ENCODE data around the gene RELA. TPM values are rescaled to one million over a fixed set of nuclear protein-coding genes. Genes with fewer than 3 reads are reported as not detected.

The RELA gene
- polyA plus RNA-seq, 4 donors = 32.2 to 46.9 (median 36.7) TPM

- no peak overlapping the region for H3K4me3 ChIP-seq (ENCODE audit: low read depth in 1 of 3, low read length in 3 of 3)
- WGBS, 3 donors = 74 to 82% (median 81%) methylated on average over 4 of the region's 4 CpGs
- peaks cover 0 to 6% (median 0%) of the 10 kb centered on the region in 3 donors for H3K27me3 ChIP-seq (ENCODE audit: control insufficient read depth in 3 of 3, insufficient read depth in 3 of 3, low read length in 3 of 3)
- FAIRE-seq = no peak
- no peaks in the 10 kb centered on the region for H3K36me3 ChIP-seq (ENCODE audit: control insufficient read depth in 3 of 3, insufficient read depth in 2 of 3, low read depth in 1 of 3, low read length in 3 of 3)
- no peak for DNase-seq
- peaks cover 0 to 7% of the 10 kb centered on the region in 2 donors for H3K9me3 ChIP-seq (ENCODE audit: control insufficient read depth in 2 of 2, insufficient read depth in 1 of 2, low read depth in 1 of 2, low read length in 1 of 2)
- no peaks in the 10 kb centered on the region for H3K4me1 ChIP-seq (ENCODE audit: control insufficient read depth in 3 of 3, insufficient read depth in 2 of 3, low read depth in 1 of 3, low read length in 2 of 3)
- no peak overlapping the region for H3K27ac ChIP-seq (ENCODE audit: low read depth in 1 of 3, low read length in 2 of 3)
Observed at GRCh38 chr11:65703846-65704245, 41.1 kb upstream of the RELA start.

GRCh38 chr11:65701686-65702085, 39.0 kb upstream of the RELA start:
- Histone ChIP-seq H3K4me3 (ENCODE audit: low read depth in 1 of 3, low read length in 3 of 3) (no peak overlapping the region), H3K9me3 (ENCODE audit: control insufficient read depth in 2 of 2, insufficient read depth in 1 of 2, low read depth in 1 of 2, low read length in 1 of 2) (peaks cover 0 to 7% of the 10 kb centered on the region in 2 donors), H3K4me1 (ENCODE audit: control insufficient read depth in 3 of 3, insufficient read depth in 2 of 3, low read depth in 1 of 3, low read length in 2 of 3) (no peaks in the 10 kb centered on the region), H3K36me3 (ENCODE audit: control insufficient read depth in 3 of 3, insufficient read depth in 2 of 3, low read depth in 1 of 3, low read length in 3 of 3) (no peaks in the 10 kb centered on the region), H3K27me3 (ENCODE audit: control insufficient read depth in 3 of 3, insufficient read depth in 3 of 3, low read length in 3 of 3) (peaks cover 0 to 6% (median 0%) of the 10 kb centered on the region in 3 donors), H3K27ac (ENCODE audit: low read depth in 1 of 3, low read length in 2 of 3) (no peak overlapping the region)
- DNase-seq (no peak), FAIRE-seq (no peak)
- WGBS, 3 donors = 82 to 92% (median 84%) methylated on average over 1 of the region's 1 CpG

- Histone ChIP-seq H3K4me1 (ENCODE audit: control insufficient read depth in 3 of 3, insufficient read depth in 2 of 3, low read depth in 1 of 3, low read length in 2 of 3) (no peaks in the 10 kb centered on the region), H3K36me3 (ENCODE audit: control insufficient read depth in 3 of 3, insufficient read depth in 2 of 3, low read depth in 1 of 3, low read length in 3 of 3) (no peaks in the 10 kb centered on the region), H3K27me3 (ENCODE audit: control insufficient read depth in 3 of 3, insufficient read depth in 3 of 3, low read length in 3 of 3) (peaks cover 0 to 6% (median 0%) of the 10 kb centered on the region in 3 donors), H3K27ac (ENCODE audit: low read depth in 1 of 3, low read length in 2 of 3) (no peak overlapping the region), H3K4me3 (ENCODE audit: low read depth in 1 of 3, low read length in 3 of 3) (no peak overlapping the region), H3K9me3 (ENCODE audit: control insufficient read depth in 2 of 2, insufficient read depth in 1 of 2, low read depth in 1 of 2, low read length in 1 of 2) (peaks cover 0 to 7% of the 10 kb centered on the region in 2 donors)
- WGBS, 3 donors = 42 to 76% (median 65%) methylated on average over 3 of the region's 3 CpGs
- DNase-seq = no peak
- no peak for FAIRE-seq
Observed at GRCh38 chr11:65700399-65700798, 37.7 kb upstream of the RELA start.

DNA sequence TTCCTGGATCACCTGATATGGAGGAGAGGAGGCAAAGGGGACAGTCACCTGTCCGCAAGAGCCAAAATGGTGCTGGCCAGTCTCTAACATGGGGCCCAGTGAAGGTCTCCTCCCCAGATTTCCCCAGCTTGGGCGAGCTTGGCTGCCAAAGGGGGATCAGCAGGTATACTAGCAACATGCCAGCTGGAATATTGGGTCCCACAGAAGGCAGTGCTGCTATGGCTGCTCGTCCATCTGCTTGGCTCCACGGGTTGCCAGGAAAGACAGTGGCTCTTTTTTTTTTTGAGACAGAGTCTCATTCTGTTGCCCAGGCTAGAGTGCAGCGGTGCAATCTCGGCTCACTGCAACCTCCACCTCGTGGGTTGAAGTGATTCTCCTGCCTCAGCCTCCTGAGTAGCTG, 36.6 kb upstream of the RELA start:
- no peak for DNase-seq
- H3K4me3 ChIP-seq (ENCODE audit: low read depth in 1 of 3, low read length in 3 of 3) = no peak overlapping the region
- H3K36me3 ChIP-seq (ENCODE audit: control insufficient read depth in 3 of 3, insufficient read depth in 2 of 3, low read depth in 1 of 3, low read length in 3 of 3) = no peaks in the 10 kb centered on the region
- no peak overlapping the region for H3K27ac ChIP-seq (ENCODE audit: low read depth in 1 of 3, low read length in 2 of 3)
- 83 to 85% (median 84%) methylated on average over 7 of the region's 7 CpGs for WGBS, 3 donors
- FAIRE-seq = no peak
- peaks cover 0 to 7% of the 10 kb centered on the region in 2 donors for H3K9me3 ChIP-seq (ENCODE audit: control insufficient read depth in 2 of 2, insufficient read depth in 1 of 2, low read depth in 1 of 2, low read length in 1 of 2)
- no peaks in the 10 kb centered on the region for H3K4me1 ChIP-seq (ENCODE audit: control insufficient read depth in 3 of 3, insufficient read depth in 2 of 3, low read depth in 1 of 3, low read length in 2 of 3)
- H3K27me3 ChIP-seq (ENCODE audit: control insufficient read depth in 3 of 3, insufficient read depth in 3 of 3, low read length in 3 of 3) = peaks cover 0 to 6% (median 0%) of the 10 kb centered on the region in 3 donors

DNA sequence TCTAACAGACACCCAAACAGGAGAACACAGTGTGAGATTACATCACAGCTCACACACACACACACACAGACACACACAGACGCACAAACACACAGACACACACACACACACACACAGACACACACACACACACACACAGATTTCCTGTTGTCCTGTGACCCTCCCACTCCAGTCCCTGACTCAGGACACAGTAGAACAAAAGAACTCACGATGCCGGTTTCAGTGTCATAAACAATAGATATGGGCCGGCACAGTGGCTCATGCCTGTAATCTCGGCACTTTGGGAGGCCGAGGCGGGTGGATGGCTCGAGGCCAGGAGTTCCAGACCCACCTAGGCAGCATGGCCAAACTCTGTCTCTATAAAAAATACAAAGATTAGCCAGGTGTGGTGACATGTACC, 35.5 kb upstream of the RELA start:
- DNase-seq (peak in 1 of 2 donors; percentile 32), FAIRE-seq (no peak)
- no peaks in the 10 kb centered on the region for H3K36me3 ChIP-seq (ENCODE audit: control insufficient read depth in 3 of 3, insufficient read depth in 2 of 3, low read depth in 1 of 3, low read length in 3 of 3)
- H3K27ac ChIP-seq (ENCODE audit: low read depth in 1 of 3, low read length in 2 of 3) = no peak overlapping the region
- 13 to 34% (median 26%) methylated on average over 8 of the region's 8 CpGs for WGBS, 3 donors
- peaks cover 0 to 6% (median 0%) of the 10 kb centered on the region in 3 donors for H3K27me3 ChIP-seq (ENCODE audit: control insufficient read depth in 3 of 3, insufficient read depth in 3 of 3, low read length in 3 of 3)
- H3K9me3 ChIP-seq (ENCODE audit: control insufficient read depth in 2 of 2, insufficient read depth in 1 of 2, low read depth in 1 of 2, low read length in 1 of 2) = peaks cover 0 to 7% of the 10 kb centered on the region in 2 donors
- no peak overlapping the region for H3K4me3 ChIP-seq (ENCODE audit: low read depth in 1 of 3, low read length in 3 of 3)
- no peaks in the 10 kb centered on the region for H3K4me1 ChIP-seq (ENCODE audit: control insufficient read depth in 3 of 3, insufficient read depth in 2 of 3, low read depth in 1 of 3, low read length in 2 of 3)

DNA sequence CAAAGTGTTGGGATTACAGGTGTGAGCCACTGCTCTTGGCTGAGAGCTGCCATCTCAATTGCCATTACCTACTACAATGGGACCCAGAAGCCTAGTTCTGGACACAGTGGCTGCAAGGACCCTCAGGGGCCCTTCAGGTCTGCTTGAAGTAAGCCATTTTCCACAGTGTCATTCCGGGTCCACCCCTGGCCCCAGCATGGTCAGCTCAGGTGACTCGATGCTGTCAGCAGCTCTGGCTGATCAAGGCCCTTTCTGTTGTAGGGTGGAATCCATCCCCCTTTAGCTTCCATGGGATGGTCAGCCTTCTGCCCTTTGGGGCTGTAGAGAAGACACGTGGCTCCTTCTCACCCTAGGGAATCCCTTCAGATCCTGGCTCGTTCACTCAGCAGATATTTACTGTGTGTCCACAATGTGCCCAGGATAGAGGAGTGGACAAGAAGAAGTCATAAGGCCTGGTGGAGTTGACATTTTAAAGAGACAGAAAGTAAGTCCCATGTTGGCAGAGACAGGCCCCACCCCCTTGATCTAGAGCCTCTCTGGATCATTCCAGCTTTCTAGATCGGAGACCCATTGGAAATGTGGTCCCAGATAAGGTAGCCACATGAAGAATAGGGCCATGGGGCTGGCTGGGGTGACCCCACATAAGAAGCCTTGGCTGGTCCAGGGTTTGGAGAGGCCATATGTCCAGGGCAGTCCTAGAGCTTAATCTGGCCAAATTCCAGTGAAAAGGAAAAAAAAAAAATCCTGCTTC, 34.3 kb upstream of the RELA start:
- peaks cover 0 to 7% of the 10 kb centered on the region in 2 donors for H3K9me3 ChIP-seq (ENCODE audit: control insufficient read depth in 2 of 2, insufficient read depth in 1 of 2, low read depth in 1 of 2, low read length in 1 of 2)
- no peak for DNase-seq
- WGBS, 3 donors = 79 to 89% (median 87%) methylated on average over 5 of the region's 5 CpGs
- peaks cover 0 to 2% (median 0%) of the 10 kb centered on the region in 3 donors for H3K4me1 ChIP-seq (ENCODE audit: control insufficient read depth in 3 of 3, insufficient read depth in 2 of 3, low read depth in 1 of 3, low read length in 2 of 3)
- no peak overlapping the region for H3K27ac ChIP-seq (ENCODE audit: low read depth in 1 of 3, low read length in 2 of 3)
- no peaks in the 10 kb centered on the region for H3K36me3 ChIP-seq (ENCODE audit: control insufficient read depth in 3 of 3, insufficient read depth in 2 of 3, low read depth in 1 of 3, low read length in 3 of 3)
- FAIRE-seq = no peak
- peaks cover 0 to 6% (median 0%) of the 10 kb centered on the region in 3 donors for H3K27me3 ChIP-seq (ENCODE audit: control insufficient read depth in 3 of 3, insufficient read depth in 3 of 3, low read length in 3 of 3)
- no peak overlapping the region for H3K4me3 ChIP-seq (ENCODE audit: low read depth in 1 of 3, low read length in 3 of 3)

- Histone ChIP-seq H3K36me3 (ENCODE audit: control insufficient read depth in 3 of 3, insufficient read depth in 2 of 3, low read depth in 1 of 3, low read length in 3 of 3) (no peaks in the 10 kb centered on the region), H3K27me3 (ENCODE audit: control insufficient read depth in 3 of 3, insufficient read depth in 3 of 3, low read length in 3 of 3) (peaks cover 0 to 6% (median 0%) of the 10 kb centered on the region in 3 donors), H3K4me3 (ENCODE audit: low read depth in 1 of 3, low read length in 3 of 3) (no peak overlapping the region), H3K27ac (ENCODE audit: low read depth in 1 of 3, low read length in 2 of 3) (peak overlapping the region in 1 of 3 donors; percentile 46), H3K9me3 (ENCODE audit: control insufficient read depth in 2 of 2, insufficient read depth in 1 of 2, low read depth in 1 of 2, low read length in 1 of 2) (peaks cover 0 to 7% of the 10 kb centered on the region in 2 donors), H3K4me1 (ENCODE audit: control insufficient read depth in 3 of 3, insufficient read depth in 2 of 3, low read depth in 1 of 3, low read length in 2 of 3) (peaks cover 0 to 2% (median 0%) of the 10 kb centered on the region in 3 donors)
- DNase-seq (peak in 1 of 2 donors; percentile 47), FAIRE-seq (no peak)
- WGBS, 3 donors = 24 to 54% (median 40%) methylated on average over 12 of the region's 12 CpGs
Observed at GRCh38 chr11:65695459-65696241, 32.9 kb upstream of the RELA start.

GRCh38 chr11:65692367-65692766, 29.7 kb upstream of the RELA start:
- H3K27me3 ChIP-seq (ENCODE audit: control insufficient read depth in 3 of 3, insufficient read depth in 3 of 3, low read length in 3 of 3) = no peaks in the 10 kb centered on the region
- peaks cover 0 to 2% (median under 1%) of the 10 kb centered on the region in 3 donors for H3K4me1 ChIP-seq (ENCODE audit: control insufficient read depth in 3 of 3, insufficient read depth in 2 of 3, low read depth in 1 of 3, low read length in 2 of 3)
- no peak overlapping the region for H3K4me3 ChIP-seq (ENCODE audit: low read depth in 1 of 3, low read length in 3 of 3)
- DNase-seq (peak; percentile 39 to 74), FAIRE-seq (no peak)
- 14 to 57% (median 31%) methylated on average over 11 of the region's 11 CpGs for WGBS, 3 donors
- H3K27ac ChIP-seq (ENCODE audit: low read depth in 1 of 3, low read length in 2 of 3) = peak overlapping the region in 1 of 3 donors; percentile 36
- no peaks in the 10 kb centered on the region for H3K36me3 ChIP-seq (ENCODE audit: control insufficient read depth in 3 of 3, insufficient read depth in 2 of 3, low read depth in 1 of 3, low read length in 3 of 3)
- H3K9me3 ChIP-seq (ENCODE audit: control insufficient read depth in 2 of 2, insufficient read depth in 1 of 2, low read depth in 1 of 2, low read length in 1 of 2) = no peaks in the 10 kb centered on the region
